ENCODE data around the gene CCDC148. TPM values are rescaled to one million over a fixed set of nuclear protein-coding genes. Genes with fewer than 3 reads are reported as not detected.

The CCDC148 gene
- total and polyA plus RNA-seq, 2 donors (not counting 3 experiments of a cell fraction or from before 2014, with no cell fraction given) = 0.04 to 0.69 TPM

DNA sequence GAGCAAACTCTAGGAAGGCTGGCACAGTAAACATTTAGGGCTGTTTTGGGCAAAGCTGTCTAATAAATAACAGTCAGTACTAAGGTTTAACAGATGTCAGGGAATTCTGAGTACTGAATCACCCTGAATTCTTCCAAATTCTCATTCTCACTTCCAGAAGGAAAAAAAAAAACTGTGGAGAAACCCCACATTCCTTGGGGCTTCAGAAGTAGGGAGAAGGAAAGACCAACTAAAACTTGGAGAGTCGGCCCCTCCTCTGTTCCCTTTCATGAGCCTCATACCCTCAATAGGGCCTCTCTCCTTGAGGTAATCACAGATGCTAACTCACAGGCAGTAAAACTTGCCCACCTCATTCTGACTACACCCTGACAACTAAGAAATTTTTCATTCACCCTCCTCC is 62.1 kb downstream of the CCDC148 start:
- Histone ChIP-seq H3K4me3 (replicated peaks in 1 of 3; ENCODE audit: insufficient read depth in 1 of 3, low read depth in 1 of 3, low read length in 3 of 3) (no peak overlapping the region), H2AFZ (ENCODE audit: low read depth, low read length) (no peak overlapping the region), H3K4me1 (ENCODE audit: control insufficient read depth, extremely low read depth, insufficient read depth, low read length) (peaks cover 2% of the 10 kb centered on the region), H3K4me2 (ENCODE audit: insufficient read depth, low read length) (no peak overlapping the region), H3K27me3 (ENCODE audit: control insufficient read depth in 2 of 2, insufficient read depth in 2 of 2, low read length in 2 of 2) (peaks cover 0 to 2% of the 10 kb centered on the region in 2 experiments), H3K9ac (replicated peaks; ENCODE audit: extremely low read depth, insufficient read depth, low read length) (no peak overlapping the region), H3K79me2 (ENCODE audit: control insufficient read depth, insufficient read depth, low read length) (no peaks in the 10 kb centered on the region), H3K9me1 (replicated peaks; ENCODE audit: control insufficient read depth, extremely low read depth, insufficient read depth, low read length) (no peaks in the 10 kb centered on the region), H3K27ac (ENCODE audit: insufficient read depth, low read depth, low read length) (no peak overlapping the region), H3K36me3 (ENCODE audit: control insufficient read depth in 2 of 2, extremely low read depth in 1 of 2, insufficient read depth in 2 of 2, low read length in 2 of 2) (no peaks in the 10 kb centered on the region), H4K20me1 (replicated peaks; ENCODE audit: control insufficient read depth, extremely low read depth, insufficient read depth, low read length) (no peaks in the 10 kb centered on the region), H3K9me3 (replicated peaks; ENCODE audit: control insufficient read depth, insufficient read depth, low read length) (no peaks in the 10 kb centered on the region)
- TF ChIP-seq, protein P1, sequence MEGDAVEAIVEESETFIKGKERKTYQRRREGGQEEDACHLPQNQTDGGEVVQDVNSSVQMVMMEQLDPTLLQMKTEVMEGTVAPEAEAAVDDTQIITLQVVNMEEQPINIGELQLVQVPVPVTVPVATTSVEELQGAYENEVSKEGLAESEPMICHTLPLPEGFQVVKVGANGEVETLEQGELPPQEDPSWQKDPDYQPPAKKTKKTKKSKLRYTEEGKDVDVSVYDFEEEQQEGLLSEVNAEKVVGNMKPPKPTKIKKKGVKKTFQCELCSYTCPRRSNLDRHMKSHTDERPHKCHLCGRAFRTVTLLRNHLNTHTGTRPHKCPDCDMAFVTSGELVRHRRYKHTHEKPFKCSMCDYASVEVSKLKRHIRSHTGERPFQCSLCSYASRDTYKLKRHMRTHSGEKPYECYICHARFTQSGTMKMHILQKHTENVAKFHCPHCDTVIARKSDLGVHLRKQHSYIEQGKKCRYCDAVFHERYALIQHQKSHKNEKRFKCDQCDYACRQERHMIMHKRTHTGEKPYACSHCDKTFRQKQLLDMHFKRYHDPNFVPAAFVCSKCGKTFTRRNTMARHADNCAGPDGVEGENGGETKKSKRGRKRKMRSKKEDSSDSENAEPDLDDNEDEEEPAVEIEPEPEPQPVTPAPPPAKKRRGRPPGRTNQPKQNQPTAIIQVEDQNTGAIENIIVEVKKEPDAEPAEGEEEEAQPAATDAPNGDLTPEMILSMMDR (IDR thresholded peaks at IDR 0.05; ENCODE audit: extremely low read depth in 1 of 2, insufficient read depth in 1 of 2, low read depth in 1 of 2, low read length in 2 of 2) = no peak
- TF ChIP-seq POLR2A (IDR thresholded peaks at IDR 0.05; ENCODE audit: low read depth, low read length) (no peak), MYC (IDR thresholded peaks at IDR 0.05; ENCODE audit: low read depth, low read length) (no peak), POLR2AphosphoS5 (IDR thresholded peaks at IDR 0.05; ENCODE audit: insufficient read depth, low read depth, low read length) (no peak), GATA2 (IDR thresholded peaks at IDR 0.05; ENCODE audit: insufficient read depth, insufficient read length, low read depth, low read length) (no peak), EZH2 (IDR thresholded peaks at IDR 0.05; ENCODE audit: borderline replicate concordance, low read depth, low read length, severe bottlenecking) (no peak), FOS (IDR thresholded peaks at IDR 0.05; ENCODE audit: borderline replicate concordance, insufficient read depth, low read length) (no peak), JUN (IDR thresholded peaks at IDR 0.05; ENCODE audit: borderline replicate concordance, insufficient read depth, insufficient read length, low read depth) (no peak)
- TF ChIP-seq, protein P2, sequence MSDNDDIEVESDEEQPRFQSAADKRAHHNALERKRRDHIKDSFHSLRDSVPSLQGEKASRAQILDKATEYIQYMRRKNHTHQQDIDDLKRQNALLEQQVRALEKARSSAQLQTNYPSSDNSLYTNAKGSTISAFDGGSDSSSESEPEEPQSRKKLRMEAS (IDR thresholded peaks at IDR 0.05; ENCODE audit: insufficient read depth, insufficient read length) = no peak
- intact Hi-C loops (cut with micrococcal nuclease) (loop anchor here (5.0 kb wide), 1 partner anchor 362 kb away; no protein-coding TSS in a partner anchor), dilution Hi-C loops (cut with MboI; ENCODE audit: extremely low pct_ligation_motif_present, low sequenced_read_pairs) (no loop called here)
- BruUV-seq (replicated peaks) = no TSS peak
- FAIRE-seq (no peak), DNase-seq (ENCODE audit: low read depth, low spot score) (no peak)
- ChIA-PET POLR2A (no interaction called here), CTCF (interaction anchor here (1.0 kb wide), 1 partner anchor 49 kb away, joined by 3 read pairs; no protein-coding TSS in a partner anchor)

All from endothelial cell of umbilical vein (primary cell).